HL-60 (cell line): ENCODE measurements around the gene TCP11.

Experiments used
- DNase-seq, 2 experiments: peaks; one replicate each; pipeline ENCODE4 v3.0.0-alpha.2; 2010 to 2020; ENCODE audit warnings: low read depth in 1 of 2, low spot score in 1 of 2
- H3K27ac ChIP-seq: fragments of 250-450 bp; sonication (Bioruptor Pico); replicated peaks from 2 replicates; pipeline ENCODE4 v1.5.1; 2020; ENCODE audit warnings: mild to moderate bottlenecking, moderate library complexity
- H3K27me3 ChIP-seq: fragments of 250-450 bp; sonication (Bioruptor Pico); 2 replicates; pipeline ENCODE4 v1.5.1; 2021; ENCODE audit warnings: mild to moderate bottlenecking, moderate library complexity; ENCODE audit not compliant: insufficient read depth, poor library complexity, severe bottlenecking
- H3K4me3 ChIP-seq: replicated peaks from 2 replicates; pipeline ENCODE4 v1.5.1; 2011; ENCODE audit warnings: mild to moderate bottlenecking, control low read depth, low read length; ENCODE audit not compliant: insufficient read depth
- CTCF ChIP-seq: IDR thresholded peaks from one replicate; pipeline ENCODE4 v1.5.1; 2011; ENCODE audit warnings: low read length, control low read depth, inconsistent platforms; ENCODE audit not compliant: insufficient read depth
- GABPA ChIP-seq: IDR thresholded peaks from 2 replicates; pipeline ENCODE4 v1.6.1; 2012; ENCODE audit warnings: low read depth
- POLR2AphosphoS5 ChIP-seq: IDR thresholded peaks from 2 replicates; pipeline ENCODE4 v1.6.1; 2012; ENCODE audit warnings: low read depth
- REST ChIP-seq: IDR thresholded peaks from 2 replicates; pipeline ENCODE4 v1.6.1; 2012; ENCODE audit warnings: low read depth; ENCODE audit not compliant: insufficient replicate concordance
- SPI1 ChIP-seq: IDR thresholded peaks from 2 replicates; pipeline ENCODE4 v1.6.1; 2012; ENCODE audit warnings: low read depth, mild to moderate bottlenecking, borderline replicate concordance

The TCP11 gene

GRCh38 chr6:35161266-35161665, 20.1 kb upstream of the TCP11 start:
- no peak overlapping the region for H3K27ac ChIP-seq
- peaks cover 5% of the 10 kb centered on the region for H3K27me3 ChIP-seq
- no peak for DNase-seq
- TF ChIP-seq POLR2AphosphoS5, result no peak
- no peak for TF ChIP-seq REST
- TF ChIP-seq GABPA, result no peak
- TF ChIP-seq CTCF, result no peak
- TF ChIP-seq SPI1, result no peak
- H3K4me3 ChIP-seq, result no peak overlapping the region

GRCh38 chr6:35160642-35161041, 19.5 kb upstream of the TCP11 start:
- H3K27ac ChIP-seq, result no peak overlapping the region
- TF ChIP-seq GABPA, result no peak
- TF ChIP-seq CTCF, result no peak
- TF ChIP-seq POLR2AphosphoS5, result no peak
- TF ChIP-seq REST, result no peak
- no peak for TF ChIP-seq SPI1
- peaks cover 5% of the 10 kb centered on the region for H3K27me3 ChIP-seq
- no peak overlapping the region for H3K4me3 ChIP-seq
- DNase-seq, result no peak

- Histone ChIP-seq H3K27ac (no peak overlapping the region), H3K4me3 (no peak overlapping the region), H3K27me3 (peaks cover 5% of the 10 kb centered on the region)
- no peak for TF ChIP-seq CTCF
- DNase-seq, result no peak
These were observed 17.4 kb upstream of the TCP11 start for GRCh38 chr6:35158520-35158919.

- H3K4me3 ChIP-seq, result no peak overlapping the region
- TF ChIP-seq SPI1 (no peak), REST (no peak), CTCF (no peak), GABPA (no peak), POLR2AphosphoS5 (no peak)
- no peak for DNase-seq
These were observed 13.8 kb upstream of the TCP11 start for GRCh38 chr6:35154947-35155346.

More at GRCh38 chr6:35154947-35155346, 13.8 kb upstream of the TCP11 start:
- no peaks in the 10 kb centered on the region for H3K27me3 ChIP-seq
- no peak overlapping the region for H3K27ac ChIP-seq
